Adrenal gland (tissue), 5 donors: ENCODE results near the gene LRRN4CL.

Source experiments
- CTCF ChIP-seq, 6 experiments: fragments of 450-650 bp in 4 of 6; fragments of 200-600 bp in 2 of 6; sonication (generic) in 1 of 6; IDR thresholded peaks; 1 replicate in 5 of 6; 2 replicates in 1 of 6; pipeline versions ENCODE4 v1.5.1 to v1.8.0; 2016 to 2021; ENCODE audit warnings: antibody characterized with exemption in 6 of 6, mild to moderate bottlenecking in 2 of 6, moderate library complexity in 1 of 6
- POLR2A ChIP-seq, 2 donors: fragments of 450-650 bp; IDR thresholded peaks; one replicate each; pipeline ENCODE4 v1.6.1; 2017; ENCODE audit warnings: antibody characterized with exemption in 2 of 2, mild to moderate bottlenecking in 2 of 2, moderate library complexity in 1 of 2
- donor health status: DM: no; HTN: no; CAD: no.

GRCh38 chr11:62732830-62733229 lies 43.5 kb upstream of the LRRN4CL start:
- TF ChIP-seq CTCF (IDR thresholded peaks at IDR 0.05) (peak in 1 of 6 experiments; percentile 8), POLR2A (IDR thresholded peaks at IDR 0.05) (no peak)
